HFF-Myc (cell line): ENCODE data around the gene RBM28.

ENCODE experiments used
- DNase-seq: peaks from one replicate; pipeline ENCODE4 v3.0.0-alpha.2; 2011; ENCODE audit warnings: low read depth; ENCODE audit errors: extremely low read depth
- H3K4me3 ChIP-seq: replicated peaks from 2 replicates; pipeline ENCODE4 v1.5.1; 2011; ENCODE audit warnings: low read depth, mild to moderate bottlenecking, control low read depth, low read length
- CTCF ChIP-seq: IDR thresholded peaks from 2 replicates; pipeline ENCODE4 v1.5.1; 2012; ENCODE audit warnings: mild to moderate bottlenecking, low read depth, low read length, control low read depth; ENCODE audit errors: missing control alignments

The RBM28 gene

GRCh38 chr7:128357217-128357613 is 13.5 kb upstream of the RBM28 start:
- DNase-seq: no peak
- TF ChIP-seq CTCF: no peak
- H3K4me3 ChIP-seq: no peak overlapping the region

DNA sequence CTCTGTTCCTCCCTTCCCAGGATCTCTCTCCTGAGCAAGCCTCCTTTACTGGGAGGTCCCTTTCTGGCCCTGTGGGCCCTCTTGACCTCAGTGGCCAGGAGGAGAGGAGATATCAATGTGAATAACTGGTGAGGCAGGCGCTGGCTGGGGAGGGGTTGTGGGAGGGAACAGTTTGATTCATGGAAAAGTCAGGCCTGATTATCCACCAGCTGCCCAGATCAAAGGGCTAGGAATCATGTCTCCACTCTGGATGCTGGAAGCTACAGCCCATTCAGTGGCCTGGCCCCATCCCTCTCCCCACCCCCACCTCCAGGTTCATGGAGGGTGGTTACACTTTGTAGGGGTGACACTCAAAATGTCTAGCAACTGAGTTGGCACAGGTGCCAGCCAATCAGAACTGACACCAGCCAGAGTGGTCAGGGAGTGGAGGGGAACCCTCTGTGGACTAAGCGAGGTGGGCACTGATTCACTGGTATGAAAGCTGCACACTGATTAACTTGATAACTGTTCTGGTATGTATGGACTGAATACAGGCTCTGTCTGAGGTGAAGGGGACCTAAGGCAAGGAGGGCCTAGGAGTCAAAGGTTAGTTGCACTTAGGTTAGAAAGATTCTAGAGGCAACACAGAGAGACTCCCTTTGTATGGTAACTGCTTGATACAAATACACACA is 13.0 kb upstream of the RBM28 start:
- TF ChIP-seq CTCF: no peak
- DNase-seq: no peak
- no peak overlapping the region for H3K4me3 ChIP-seq

DNA sequence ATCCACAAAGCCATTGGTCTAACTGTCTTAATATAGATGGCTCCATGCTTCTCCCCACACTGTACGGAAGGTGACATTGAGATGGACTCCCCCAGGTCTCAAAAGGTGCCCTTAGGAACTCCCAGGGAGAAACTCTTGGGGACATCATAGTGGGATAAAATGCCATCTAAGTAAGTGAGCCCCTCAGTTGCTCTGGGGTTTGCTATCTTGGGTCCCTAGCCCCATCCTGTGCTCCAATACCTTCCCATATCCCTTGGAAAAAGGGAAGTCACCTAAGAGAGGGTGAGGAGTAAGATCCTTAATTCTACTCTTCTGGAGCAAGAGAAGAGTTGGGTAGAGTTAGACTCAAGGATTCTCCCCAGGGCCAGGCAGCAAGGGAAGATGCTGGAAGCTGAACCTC is 9.9 kb upstream of the RBM28 start:
- no peak overlapping the region for H3K4me3 ChIP-seq
- no peak for TF ChIP-seq CTCF
- no peak for DNase-seq

DNA sequence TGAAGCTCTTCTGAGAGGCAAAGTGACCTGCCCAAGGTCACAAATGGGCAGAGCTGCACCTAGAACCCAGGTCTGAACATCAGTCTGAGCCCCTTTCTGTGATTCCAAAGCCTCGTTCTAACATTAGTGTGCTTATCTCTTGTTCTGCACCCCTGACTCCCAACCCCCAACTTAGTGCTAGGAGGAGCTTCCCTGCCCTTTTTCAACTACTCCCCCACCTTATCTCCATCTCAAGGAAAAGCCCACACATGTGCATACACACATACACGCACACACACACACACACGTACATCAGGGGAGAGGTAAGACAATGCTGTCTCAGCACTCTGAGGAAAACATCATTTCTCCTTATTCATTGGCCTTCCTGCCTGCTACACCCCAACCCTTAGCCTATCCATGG is 9.5 kb upstream of the RBM28 start:
- H3K4me3 ChIP-seq: no peak overlapping the region
- TF ChIP-seq CTCF: no peak
- no peak for DNase-seq

DNA sequence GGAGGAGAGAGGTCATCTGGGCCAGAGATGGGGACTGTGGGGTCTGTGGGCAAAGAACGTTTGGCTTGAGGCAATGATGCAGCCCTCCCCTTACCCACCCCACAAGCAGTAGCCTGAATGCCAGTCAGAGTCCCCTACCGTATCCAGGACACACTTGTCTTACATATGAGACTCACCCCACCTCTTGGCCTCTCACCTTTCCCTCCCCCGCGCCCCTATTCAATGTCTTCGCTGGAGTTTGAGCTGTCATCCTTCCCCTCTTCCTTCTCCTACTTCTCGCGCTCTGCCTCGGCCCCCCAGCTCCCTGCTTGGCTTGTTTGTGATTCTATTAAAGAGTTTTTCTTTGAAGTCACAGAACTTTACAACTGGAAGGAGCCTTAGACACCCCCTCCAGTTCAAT is 8.9 kb upstream of the RBM28 start:
- no peak overlapping the region for H3K4me3 ChIP-seq
- no peak for DNase-seq
- no peak for TF ChIP-seq CTCF

GRCh38 chr7:128352153-128352537 is 8.4 kb upstream of the RBM28 start:
- DNase-seq: no peak
- TF ChIP-seq CTCF: peak; percentile 52
- no peak overlapping the region for H3K4me3 ChIP-seq
